ENCODE data around the gene CORO2B. TPM values are rescaled to one million over a fixed set of nuclear protein-coding genes. Genes with fewer than 3 reads are reported as not detected.

CORO2B gene
- total RNA-seq, 1 experiment from 2014 or later, result 10.5 TPM

DNA sequence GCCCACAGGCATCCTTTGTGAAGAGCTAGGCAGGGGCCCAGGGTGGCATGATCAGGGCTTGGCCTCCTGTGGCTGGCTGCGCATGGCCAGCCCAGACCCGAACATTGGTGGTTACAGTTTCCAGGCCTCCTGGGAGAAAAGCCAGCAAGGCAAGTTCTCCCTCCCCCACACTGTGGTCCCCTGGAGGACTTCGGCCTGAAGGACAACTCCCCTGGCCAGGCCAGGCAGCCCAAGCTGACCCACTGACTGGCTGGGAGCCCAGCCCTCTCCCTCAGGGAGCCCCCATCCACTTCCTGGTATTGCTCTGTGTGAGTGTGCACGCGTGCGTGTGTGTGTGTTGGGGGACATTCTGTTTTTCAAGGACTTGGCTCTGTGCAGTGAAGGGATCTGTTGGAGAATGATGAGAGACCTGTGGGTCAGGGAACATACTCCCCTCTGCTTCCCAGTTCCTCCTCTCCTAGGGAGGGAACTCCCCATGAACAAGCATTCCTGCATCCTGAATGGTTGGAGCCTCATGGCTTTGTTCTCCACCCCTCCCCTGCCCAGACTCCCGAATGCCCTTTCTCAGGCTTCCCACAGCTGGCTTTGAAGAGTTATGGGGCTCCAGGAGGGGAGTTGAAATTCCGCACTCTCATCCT, 29.5 kb downstream of the CORO2B start:
- peak; percentile 21 for DNase-seq (ENCODE audit: low read depth)

DNA sequence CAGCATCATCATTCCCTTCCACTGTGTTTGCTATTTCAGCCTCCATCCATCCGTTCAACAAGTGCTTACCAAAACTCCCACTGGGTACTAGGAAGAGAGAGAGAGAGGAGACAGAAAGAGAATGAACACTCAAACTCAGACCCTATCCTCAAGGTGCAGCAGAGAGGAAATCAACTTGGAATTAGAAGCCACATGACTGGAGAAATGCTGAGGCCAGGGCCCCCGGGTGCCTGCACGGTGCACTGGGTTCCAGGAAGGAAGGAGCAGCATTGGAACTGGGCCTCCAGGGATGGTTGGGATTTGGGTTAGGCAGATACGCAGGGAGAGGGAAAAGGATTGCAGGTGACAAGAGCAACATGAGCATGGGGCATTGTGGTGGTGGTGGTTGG, 30.0 kb downstream of the CORO2B start:
- no peak for DNase-seq (ENCODE audit: low read depth)

DNA sequence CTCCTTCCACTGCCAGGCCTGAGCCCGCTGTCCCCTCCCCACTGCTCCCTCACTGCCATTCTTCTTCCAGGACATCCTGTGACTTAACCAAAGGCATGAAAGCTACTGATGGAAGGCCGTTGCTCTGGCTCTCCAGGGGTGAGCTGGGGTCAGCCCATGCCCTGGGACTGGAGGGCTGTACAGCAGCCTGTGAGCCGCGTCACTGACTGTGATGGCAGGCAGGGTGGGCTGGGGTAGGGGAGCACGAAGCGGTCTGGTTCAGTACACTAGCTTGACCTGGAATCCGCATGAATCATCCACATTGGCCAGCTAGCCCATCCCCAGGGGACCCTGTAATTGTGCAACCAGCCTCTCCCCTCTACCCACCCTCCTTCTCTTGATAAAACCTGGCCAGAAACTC, 30.8 kb downstream of the CORO2B start:
- no peak for DNase-seq (ENCODE audit: low read depth)

DNA sequence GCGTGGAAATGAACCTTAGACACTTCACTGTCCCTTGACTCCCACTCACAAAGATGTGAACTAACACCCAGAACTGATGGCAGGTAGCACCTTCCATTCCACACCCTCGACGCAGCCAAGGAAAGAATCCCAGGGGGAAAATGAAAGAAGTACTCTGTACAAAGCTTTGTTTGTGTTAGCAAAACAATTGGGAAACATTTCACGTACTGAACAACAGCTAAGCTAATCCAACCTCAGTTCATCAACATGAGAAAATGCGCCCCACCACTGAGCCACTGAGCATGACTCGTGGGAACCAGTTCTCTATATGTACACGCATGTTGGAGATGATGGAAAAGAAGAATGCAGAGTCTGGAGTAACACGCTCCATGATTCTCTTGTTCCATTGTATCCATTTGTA, 32.0 kb downstream of the CORO2B start:
- no peak for DNase-seq (ENCODE audit: low read depth)

DNA sequence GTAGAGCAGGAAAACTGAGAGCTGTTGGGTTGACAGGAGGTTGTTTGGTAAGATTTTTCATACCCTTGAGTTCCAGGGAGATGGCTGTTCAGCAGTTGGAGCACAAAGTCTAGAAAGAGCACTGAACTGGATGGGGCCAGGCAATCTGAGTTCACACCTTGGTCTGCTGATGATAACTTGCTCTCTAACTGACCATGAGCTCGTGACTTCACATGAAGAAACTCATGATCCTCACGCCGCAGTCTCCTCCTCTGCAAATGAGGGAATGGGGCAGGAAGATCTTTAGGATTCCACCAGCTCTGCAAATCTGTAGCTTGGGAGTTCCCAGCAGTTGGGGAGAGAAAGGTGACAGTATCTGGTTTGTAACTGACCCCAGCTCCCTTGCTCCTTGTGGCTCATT, 33.7 kb downstream of the CORO2B start:
- no peak for DNase-seq (ENCODE audit: low read depth)

DNA sequence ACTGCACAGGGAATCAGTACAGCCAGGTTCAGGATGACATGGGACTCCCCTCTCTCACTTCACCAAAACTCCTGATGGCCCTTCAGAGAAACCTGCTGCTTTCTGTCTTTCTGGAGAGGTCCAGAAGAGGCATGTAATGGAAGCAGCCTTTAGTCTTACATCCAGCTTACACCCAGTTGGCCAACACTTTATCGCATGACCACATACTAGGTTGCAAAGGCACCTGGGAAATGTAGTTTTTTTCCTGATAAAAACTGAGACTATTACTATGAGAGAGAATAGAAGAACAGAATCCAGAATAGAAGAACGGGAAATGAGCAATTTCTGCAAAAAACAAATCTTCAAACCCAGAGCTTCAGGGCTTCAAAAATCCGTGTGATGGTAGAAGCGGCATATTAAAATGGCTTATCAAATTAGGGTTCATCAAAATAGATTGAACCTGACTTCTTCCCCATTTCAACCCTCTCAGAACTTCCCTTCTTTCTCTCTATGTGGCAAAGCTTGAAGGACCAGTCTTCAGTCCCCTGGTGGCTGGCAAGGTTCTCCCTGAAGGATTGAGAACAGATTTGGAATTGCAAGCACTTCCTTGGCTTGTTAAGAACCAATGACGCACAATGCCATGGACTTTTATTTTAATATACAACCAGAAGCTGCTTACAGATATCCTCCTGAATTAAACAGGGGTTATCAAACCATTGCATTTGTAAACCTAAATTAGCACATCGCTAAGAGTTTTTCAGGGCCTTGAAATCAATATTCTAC, 34.4 kb downstream of the CORO2B start:
- no peak for DNase-seq (ENCODE audit: low read depth)

DNA sequence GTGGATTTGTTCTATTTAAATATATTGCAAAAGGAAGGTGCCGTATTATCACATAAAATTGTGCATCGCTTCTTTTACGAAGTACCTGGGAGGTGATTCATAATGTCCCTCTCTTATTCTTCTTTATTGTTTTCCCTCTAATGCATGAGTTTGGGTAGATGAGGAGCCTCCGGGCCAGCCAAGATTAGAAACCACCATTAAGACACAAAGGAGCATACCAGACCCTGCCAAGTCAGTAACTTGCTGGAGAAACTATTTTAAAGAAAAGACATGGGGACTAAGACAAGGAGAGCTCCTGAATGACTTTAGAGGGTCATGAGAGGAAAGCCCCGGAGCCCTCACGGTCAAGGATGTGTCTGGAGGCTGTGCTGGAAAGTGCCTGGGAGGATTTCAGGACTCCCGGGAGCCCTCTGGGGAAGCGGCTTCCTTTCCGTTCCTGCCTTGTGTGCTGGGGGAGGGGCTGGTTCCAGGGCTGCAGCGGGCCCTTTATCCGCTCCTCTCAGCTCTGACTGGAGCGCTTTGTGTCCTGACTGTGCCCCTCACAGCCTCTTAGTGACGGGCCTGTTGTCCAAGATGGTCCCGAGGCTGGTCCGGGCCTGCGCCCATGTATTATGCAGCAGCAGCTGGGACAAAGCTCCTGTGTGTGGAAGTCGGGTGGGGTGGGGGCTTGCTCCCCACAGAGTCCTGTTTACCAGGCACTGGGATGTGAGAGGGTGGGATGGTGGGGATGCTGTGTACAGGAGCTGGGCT, 35.7 kb downstream of the CORO2B start:
- DNase-seq (ENCODE audit: low read depth), result no peak

DNA sequence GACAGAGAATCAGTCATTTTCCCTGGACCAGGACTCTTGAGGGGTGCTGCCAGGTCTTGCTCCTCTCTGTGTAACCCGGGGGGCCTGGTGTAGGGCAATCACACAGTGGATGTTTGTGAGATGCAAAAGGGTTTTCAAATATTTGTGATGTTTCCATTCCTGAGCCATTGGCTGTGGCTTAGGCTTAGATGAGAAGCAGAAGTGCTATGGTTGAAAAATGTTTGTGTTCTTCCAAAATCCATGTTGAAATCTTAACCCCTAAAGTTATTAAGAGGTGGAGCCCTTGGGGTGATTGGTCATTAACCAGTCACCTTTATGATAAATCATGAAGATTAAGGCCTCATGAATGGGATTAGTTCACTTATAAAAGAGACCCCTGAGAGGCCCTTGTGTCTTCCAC, 36.5 kb downstream of the CORO2B start:
- DNase-seq (ENCODE audit: low read depth), result no peak

DNA sequence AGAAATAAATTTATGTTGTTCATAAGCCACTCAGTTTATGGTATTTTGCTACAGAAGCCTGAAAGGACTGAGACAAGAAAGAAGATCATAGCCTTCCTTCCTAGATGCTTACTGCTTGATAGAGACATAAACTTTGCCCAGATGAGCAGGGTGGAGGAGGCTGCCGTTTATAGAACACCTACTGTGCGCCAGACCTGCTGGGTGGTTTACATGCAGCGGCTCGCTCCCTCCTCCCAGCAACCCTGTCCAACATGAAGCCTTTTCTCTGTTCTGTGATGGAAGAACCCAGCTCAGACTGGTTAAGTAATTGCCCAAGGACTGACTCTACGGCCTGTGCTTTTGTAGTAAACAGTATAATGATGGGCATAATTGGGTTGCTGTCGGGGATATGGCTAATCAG, 37.0 kb downstream of the CORO2B start:
- DNase-seq (ENCODE audit: low read depth), result no peak

DNA sequence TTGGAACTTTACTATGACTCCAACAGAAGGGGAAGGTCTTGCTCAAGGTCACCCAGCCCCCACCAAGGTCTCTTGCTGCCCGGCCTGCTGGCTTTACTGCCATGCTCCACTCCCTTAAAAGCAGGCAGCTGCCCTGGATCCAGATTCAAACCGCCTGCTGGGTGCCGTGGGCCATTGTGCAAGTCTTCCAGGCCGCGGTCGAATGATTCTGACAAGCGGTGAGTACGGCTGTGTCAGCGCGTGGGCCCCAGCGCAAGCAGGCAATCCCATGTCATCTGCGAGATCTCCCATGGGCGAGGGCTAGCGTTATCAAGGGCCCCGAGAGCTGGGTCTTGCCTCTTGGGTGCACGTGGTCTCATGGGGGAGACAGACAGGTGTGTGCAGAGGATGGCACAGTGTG, 37.6 kb downstream of the CORO2B start:
- DNase-seq (ENCODE audit: low read depth), result no peak

DNA sequence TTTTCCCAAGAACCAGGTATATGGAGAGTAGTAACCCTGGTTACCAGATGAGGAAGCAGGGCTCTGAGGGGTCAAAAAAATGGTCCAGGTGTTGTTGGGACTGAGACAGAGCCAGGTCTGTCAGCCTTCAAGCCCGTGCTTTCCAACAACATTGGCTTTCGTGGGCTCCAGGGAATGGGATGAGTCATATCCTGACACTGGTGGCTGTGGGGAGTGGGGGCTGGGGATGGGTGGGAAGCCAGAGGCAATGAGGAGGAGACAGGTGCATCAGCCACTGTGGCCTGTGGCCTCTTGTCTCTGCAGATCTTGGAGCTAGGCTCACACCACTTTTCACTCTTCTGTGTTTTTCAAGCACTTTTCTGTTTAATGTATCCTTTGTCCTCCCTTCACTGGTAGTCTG, 38.2 kb downstream of the CORO2B start:
- DNase-seq (ENCODE audit: low read depth), result peak; percentile 53

DNA sequence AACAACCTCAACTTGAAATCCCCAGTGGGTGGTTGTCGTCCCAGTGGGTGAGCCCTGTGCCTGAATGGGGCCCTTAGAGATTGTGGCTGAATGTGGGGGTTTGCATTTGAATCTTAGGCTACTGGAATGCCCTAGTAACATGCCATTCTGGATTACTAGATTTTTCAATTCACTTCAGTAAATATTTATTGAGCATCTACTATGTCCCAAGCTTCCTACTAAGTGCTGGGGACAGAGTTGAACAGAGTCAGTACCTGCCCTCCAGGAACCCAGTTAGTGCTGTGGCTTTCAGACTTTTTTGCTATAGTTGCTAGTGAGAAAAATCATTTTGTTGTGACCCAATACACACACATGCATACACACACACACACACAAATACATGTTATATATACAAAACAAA, 39.0 kb downstream of the CORO2B start:
- no peak for DNase-seq (ENCODE audit: low read depth)

DNA sequence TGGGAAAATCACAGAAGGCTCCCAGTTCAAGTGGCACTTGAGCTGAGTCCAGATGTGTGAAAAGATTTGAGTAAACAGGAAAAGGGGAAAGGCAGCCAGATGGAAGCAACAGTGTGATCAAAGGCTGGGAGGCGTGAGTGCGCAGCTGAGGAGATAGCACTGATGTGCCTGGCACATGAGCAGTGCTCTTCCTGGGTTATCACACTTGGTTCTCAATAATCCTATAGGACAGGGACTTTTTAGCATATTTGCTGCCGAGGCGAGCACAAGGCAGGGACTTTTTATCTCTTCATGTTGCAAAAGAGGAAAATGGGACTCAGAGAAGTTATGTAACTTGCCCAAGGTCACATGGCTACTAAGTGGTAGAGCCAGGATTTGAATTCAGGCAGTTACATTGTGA, 39.6 kb downstream of the CORO2B start:
- DNase-seq (ENCODE audit: low read depth), result no peak

DNA sequence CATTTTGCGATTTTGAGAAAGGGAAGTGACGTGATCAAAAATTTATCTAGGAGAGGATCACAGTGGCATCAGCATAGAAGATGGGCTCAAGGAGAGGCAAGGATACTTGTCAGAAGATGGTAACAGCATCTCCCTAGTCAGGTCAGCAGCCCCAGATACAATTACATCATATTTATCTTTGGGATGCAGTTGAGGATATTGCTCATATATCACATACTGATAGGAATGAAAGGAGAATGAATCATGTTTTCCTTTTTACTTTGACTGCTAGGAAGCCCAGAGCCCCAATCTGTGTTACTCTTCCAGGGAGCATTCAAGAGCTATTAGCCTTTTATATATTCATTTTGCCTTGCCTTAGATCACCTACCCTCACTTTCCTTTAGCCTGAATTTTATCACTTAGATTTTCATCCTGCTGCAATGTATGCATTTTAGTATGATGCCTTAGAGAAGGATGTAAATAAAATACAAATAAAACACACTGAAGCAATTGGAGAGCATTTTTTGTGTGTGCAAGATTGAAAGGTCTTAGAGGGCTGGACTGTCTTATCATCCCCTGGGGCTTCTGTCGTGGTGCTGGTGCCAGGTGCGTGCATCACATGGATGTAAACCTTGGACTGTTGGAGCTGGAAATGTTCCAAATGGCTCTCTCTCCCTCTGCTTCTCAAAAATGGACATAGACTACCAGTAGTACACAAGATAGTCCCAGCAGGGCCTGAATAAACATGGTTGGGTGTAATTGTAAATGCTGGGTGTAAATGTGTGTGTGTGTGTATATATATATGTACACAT, 40.3 kb downstream of the CORO2B start:
- DNase-seq (ENCODE audit: low read depth), result peak; percentile 43

DNA sequence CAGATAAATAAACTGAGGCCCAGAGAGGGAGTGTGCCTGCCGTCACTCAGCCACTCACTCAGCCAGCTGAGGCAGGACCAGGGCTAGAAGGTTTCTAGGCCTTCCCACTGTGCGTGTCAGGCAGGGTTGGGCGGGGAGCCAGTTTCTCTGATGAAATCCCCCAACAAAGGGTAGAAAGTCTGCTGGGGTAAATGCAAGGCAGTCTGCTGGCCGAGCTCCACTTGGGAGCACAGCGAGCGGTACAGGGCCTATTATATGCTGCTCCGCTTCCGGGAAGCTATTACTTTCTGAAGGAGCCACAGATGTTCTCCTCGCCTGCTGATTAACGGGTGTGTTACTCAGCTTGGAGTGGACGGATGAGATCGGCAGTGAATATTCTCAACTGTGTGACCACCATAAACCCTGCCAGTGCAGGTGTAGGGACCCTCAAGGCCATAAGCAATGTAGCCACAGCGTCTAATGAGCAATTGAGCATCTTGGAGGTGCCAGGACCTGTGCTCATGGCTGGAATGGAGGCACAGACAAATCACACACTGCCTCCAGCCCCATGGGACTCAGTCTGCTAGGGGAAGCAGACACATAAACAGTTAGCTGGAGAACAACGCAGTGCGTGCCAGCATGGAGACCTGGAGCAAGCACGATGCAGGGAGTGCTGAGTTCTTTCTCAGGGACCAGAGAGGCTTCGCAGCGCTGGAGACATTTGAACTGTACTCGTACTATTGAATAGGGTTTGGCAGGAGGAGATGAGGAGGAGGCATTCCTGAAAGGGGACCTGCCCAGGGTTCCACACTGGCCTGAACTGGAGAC, 42.1 kb downstream of the CORO2B start:
- DNase-seq (ENCODE audit: low read depth), result peak; percentile 85

DNA sequence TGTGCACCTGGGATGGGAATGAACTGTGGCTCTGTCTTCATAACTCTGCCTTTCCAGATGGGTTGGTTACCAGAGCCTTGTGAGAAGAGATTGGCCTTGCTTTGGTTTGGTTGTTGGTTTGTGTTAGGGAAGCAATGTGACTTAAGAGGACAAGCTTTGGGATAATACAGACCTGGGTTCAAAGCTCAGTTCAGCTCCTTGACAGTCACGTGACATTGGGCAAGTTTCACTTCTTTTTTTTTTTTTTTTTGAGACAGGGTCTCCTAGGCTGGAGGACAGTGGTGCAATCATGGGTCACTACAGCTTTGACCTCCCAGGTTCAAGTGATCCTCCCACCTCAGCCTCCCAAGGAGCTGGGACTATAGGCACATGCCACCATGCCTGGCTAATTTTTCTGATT, 42.7 kb downstream of the CORO2B start:
- no peak for DNase-seq (ENCODE audit: low read depth)

DNA sequence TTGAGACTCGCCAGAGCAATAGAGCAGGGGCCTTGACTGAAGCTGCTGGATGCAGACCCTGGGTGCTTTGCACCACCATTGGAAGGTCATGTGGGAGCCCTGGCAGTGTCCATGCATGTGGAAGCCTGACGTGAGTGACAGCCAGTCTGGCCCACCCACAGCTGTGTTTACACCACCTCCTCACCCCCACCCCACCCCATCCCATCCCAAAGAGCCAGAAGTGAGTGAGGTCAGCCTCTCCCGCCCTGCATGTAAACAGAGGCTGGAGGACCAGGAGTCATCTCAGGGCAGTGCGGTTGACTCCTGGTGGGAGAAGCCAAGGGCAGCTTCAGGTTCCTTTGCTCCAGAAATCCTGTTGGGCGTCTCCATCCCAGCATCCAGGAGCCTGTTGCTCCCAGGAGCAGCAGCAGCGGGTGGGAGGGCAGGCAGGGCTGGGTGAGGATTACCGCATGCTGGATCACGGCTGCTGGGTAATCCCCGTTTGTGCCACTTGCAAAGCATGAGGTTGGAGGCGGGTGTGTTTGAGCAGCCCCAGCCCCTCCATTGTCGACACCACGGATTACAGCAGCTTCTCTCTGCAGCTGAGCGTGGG, 44.6 kb downstream of the CORO2B start:
- DNase-seq (ENCODE audit: low read depth), result no peak

DNA sequence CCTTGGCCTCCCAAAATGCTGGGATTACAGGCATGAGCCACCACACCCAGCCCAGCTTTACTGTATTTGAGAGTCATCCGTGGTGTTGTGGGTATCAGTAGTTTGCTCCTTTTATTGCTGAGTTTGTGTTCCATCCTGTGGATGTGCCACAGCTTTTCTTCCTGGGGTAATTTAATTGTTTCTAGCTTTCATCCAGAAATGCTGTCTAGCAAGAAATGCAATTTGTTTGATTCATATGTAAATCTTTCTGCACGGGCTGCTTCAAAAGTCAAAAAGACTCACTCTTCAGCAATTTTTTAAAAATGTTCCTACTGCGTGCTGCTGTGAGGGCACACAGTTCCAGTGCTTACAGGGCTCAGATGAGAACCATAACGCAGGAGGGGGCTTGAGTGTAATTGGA, 47.1 kb downstream of the CORO2B start:
- no peak for DNase-seq (ENCODE audit: low read depth)

DNA sequence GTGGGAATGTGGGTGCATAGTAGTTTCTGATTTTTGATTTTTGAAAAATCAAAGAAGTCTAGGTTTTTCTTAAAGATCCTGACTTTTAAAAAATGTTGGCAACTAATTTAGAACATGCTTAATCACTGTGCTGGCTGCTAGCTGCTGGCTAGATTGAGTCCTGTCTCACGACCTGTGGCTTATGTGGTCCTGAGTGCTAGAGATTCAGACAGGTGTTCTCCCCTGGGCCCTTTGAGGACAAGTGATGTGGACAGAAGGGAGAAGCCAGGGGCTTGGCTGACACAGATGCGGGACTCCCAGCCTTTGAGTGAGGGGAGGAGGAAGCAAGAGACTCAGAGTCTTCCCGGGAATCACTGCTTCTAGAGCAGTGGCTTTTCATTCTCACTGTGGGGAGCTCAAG, 47.5 kb downstream of the CORO2B start:
- no peak for DNase-seq (ENCODE audit: low read depth)

DNA sequence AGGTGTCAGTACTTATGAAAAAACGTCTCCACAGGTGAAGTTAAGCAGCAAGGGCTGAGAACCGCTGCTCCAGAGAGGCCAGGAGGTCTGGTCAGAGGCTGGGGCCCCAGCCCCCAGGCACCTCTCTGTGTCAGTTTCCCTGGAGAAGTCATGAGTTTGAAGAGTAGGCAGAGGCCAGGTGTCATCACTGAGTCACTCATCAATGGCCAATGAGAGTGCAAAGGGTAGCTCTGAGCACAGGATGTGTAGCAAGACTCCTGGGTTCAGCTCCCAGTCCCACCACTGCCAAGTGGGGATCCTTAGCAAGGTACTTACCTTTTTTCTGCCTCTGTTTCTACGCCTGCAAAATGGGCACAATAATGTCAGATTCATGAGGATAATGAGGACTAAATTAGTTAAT, 47.9 kb downstream of the CORO2B start:
- DNase-seq (ENCODE audit: low read depth), result peak; percentile 42

DNA sequence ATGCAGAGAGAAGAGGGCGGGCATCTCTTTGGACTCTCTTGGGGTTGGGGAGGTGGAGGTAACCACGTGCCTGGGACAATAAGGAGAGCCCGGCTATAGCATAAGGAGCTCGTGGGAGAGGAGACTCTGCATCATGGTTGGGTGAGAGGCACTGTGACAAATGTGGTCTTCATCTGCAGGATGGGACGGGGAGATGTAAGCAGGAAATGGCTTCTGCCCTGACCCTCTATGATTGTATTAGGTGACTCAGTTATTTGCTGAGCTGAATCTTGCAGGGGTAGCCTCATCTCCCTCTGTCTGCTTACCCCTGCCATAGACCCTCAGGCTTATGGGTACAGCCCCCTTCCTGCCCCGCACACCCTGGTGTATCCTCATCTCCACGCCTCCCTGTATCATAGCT, 48.7 kb downstream of the CORO2B start:
- DNase-seq (ENCODE audit: low read depth), result no peak
